Fibroblast of skin of abdomen (primary cell): ENCODE data around the gene STAT5B.

Experiments
- DNase-seq: peaks from one replicate; pipeline ENCODE4 v3.0.0-alpha.2; 2013

Gene STAT5B

GRCh38 chr17:42284566-42284965 lies 8.4 kb upstream of the STAT5B start:
- no peak for DNase-seq

GRCh38 chr17:42284024-42284369 lies 7.8 kb upstream of the STAT5B start:
- no peak for DNase-seq

GRCh38 chr17:42283241-42284023 lies 7.2 kb upstream of the STAT5B start:
- DNase-seq: no peak

- DNase-seq: no peak
Measured at GRCh38 chr17:42282478-42283080, 6.4 kb upstream of the STAT5B start.

- DNase-seq: no peak
Measured at GRCh38 chr17:42281571-42282096, 5.4 kb upstream of the STAT5B start.

GRCh38 chr17:42279776-42280630 lies 3.8 kb upstream of the STAT5B start:
- DNase-seq: no peak

- no peak for DNase-seq
Measured at GRCh38 chr17:42277342-42277712, 1.1 kb upstream of the STAT5B start.

- peak; percentile 83 for DNase-seq
Measured at GRCh38 chr17:42276609-42277341, 584 bp upstream of the STAT5B start.

GRCh38 chr17:42275527-42276358 lies 448 bp downstream of the STAT5B start:
- DNase-seq: peak; percentile 60

- DNase-seq: no peak
Measured at GRCh38 chr17:42274812-42275526, 1.2 kb downstream of the STAT5B start.

- no peak for DNase-seq
Measured at GRCh38 chr17:42274253-42274542, 2.0 kb downstream of the STAT5B start.

GRCh38 chr17:42273474-42274252 lies 2.5 kb downstream of the STAT5B start:
- DNase-seq: no peak

GRCh38 chr17:42272162-42272907 lies 3.9 kb downstream of the STAT5B start:
- DNase-seq: no peak

GRCh38 chr17:42271779-42272035 lies 4.5 kb downstream of the STAT5B start:
- DNase-seq: no peak

- DNase-seq: no peak
Measured at GRCh38 chr17:42271006-42271778, 5.0 kb downstream of the STAT5B start.

GRCh38 chr17:42270596-42270995 lies 5.6 kb downstream of the STAT5B start:
- DNase-seq: no peak

- DNase-seq: peak; percentile 41
Measured at GRCh38 chr17:42270170-42270535, 6.0 kb downstream of the STAT5B start.

GRCh38 chr17:42268236-42268635 lies 8.0 kb downstream of the STAT5B start:
- DNase-seq: no peak
